Left kidney (tissue), 2 donors: ENCODE measurements around the gene ZNF157. TPM values are rescaled to one million over a fixed set of nuclear protein-coding genes. Genes with fewer than 3 reads are reported as not detected.

ENCODE experiments used
- DNase-seq: peaks from one replicate; pipeline ENCODE4 v3.0.0-alpha.2; 2013
- polyA plus RNA-seq: library from polyadenylated mRNA; unstranded; fragments of 120-200 nt; gene quantifications from one replicate; pipeline ENCODE4 v1.2.1, GENCODE V29; 2013; ENCODE audit not compliant: insufficient read length

Gene ZNF157
- polyA plus RNA-seq, 1 donor, result 1.6 TPM

DNA sequence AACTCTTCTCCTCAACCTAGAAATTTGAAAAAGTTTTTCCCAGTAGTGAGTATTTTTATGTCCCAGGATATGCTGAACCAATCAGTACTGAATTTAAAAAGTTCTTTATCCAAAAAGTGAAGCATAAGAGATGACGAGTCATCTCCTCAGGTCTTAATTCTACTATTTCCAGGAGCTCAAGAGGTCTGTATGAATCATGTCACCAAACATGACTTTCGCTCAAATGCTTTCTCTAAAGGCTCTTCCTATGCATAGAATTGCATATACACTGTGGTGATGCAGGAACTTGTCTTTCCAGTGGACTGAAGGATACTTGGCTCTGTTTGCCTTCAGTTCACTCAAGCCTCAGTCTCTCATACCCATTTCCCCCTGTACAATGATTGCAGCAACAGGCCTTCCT is 76.6 kb downstream of the ZNF157 start:
- DNase-seq, result no peak

DNA sequence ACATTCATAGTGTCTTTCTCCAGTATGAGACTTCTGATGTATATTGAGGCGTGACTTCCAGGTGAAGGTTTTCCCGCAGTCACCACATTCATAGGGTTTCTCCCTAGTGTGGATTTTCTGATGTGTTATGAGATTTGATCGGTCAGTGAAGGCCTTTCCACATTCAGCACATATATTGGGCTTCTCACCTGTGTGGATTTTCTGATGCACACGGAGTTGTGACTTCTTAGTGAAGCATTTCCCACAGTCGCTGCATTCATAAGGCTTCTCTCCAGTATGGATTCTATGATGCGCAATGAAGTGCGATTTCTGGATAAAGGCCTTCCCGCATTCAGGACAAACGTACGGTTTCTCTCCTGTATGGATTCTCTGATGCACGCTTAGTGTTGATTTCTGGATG is 77.2 kb downstream of the ZNF157 start:
- no peak for DNase-seq

DNA sequence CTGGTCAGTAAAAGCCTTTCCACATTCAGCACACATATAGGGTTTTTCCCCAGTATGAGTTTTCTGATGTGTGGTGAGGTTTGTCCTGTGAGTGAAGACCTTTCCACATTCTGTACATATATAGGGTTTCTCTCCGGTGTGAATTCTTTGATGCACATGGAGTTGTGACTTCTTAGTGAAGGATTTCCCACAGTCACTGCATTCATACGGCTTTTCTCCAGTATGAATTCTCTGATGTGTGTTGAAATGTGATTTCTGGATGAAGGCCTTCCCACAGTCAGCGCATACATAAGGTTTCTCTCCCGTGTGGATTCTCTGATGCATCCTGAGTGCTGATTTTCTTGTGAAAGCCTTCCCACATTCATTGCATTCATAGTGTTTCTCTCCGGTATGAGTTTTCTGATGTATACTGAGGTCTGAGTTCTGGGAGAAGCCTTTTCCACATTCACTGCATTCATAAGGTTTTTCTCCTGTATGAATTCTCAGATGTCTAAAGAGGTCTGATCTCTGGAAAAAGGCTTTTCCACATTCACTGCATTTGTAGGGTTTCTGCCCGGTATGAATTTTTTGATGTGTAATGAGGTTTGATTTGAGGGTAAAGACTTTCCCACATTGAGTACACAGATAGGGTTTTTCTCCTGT is 77.9 kb downstream of the ZNF157 start:
- no peak for DNase-seq

DNA sequence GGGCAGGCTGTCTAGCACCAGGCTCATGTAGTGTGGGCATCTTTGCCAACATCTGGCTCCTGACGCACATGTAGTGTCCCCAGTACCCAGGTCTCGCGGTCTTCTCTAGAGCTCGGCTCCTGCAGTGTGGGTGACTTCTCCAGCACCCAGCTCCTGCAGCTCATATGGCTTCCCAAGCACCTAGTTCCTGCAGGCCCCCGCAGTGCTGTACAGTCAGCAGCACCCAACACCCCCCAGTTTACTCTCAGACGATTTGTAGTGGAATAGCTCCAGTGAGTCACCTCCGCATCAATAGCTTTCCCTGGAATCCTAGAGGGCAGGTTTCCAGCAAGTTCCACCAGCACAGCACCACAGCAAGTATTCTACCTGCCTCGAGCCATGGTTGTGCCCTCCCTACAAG is 81.7 kb downstream of the ZNF157 start:
- no peak for DNase-seq

DNA sequence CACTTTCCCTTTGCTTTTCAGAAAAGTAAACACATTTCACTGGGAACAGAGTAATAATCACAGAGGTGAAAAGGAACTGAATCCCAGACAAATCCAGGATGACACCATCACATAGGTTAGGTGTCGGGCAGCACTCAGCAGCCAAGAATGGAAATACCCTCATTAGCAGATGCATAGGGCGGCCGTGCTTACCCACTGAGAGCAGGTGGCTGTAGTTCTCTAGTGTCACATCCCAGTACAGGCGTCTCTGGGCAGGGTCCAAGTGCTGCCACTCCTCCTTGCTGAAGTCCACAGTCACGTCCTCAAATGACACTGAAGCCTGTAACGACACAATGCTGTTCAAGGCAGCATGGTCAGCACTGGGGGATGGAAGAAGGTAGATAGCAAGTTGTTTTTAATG is 85.7 kb downstream of the ZNF157 start:
- no peak for DNase-seq

DNA sequence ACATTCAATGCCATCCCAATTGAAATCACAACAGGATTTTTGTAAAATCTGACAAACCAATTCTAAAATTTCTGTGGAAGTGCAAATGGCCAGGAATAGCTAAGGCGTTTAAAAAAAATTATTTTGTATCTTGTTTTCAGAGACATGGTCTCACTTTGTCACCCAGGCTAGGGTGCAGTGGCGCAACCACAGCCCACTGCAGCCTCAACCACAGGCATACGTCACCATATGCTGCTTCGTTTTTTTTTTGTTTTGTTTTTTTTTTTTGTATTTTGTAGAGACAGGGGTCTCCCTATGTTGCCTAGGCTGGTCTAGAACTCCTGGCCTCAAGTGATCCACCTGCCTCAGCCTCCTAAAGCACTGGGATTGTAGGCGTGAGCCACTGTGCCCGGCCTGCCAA is 88.2 kb downstream of the ZNF157 start:
- DNase-seq, result no peak

DNA sequence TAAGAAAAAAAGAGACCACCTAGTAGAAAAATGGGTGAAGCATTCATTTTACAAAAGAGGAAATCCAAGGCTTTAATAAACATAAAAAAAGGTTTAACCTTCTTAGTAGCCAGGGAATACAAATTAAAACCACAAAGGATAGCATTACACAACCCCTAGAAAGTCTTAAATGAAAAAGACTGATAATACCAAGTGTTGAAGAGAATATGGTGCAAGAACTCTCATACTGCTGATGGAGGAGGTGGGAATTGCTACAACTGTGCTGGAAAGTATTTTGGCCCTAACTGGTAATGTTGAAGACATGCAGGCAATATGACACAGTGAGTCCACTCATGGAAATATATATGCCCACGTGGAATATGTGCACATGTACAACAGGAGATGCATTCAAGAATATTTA is 90.2 kb downstream of the ZNF157 start:
- no peak for DNase-seq

Other genes starting within 250 kb of the ZNF157 start
- gene NDUFB11, start 225.9 kb upstream of the ZNF157 start, polyA plus RNA-seq, result 80.5 TPM
- 46.4 TPM for gene RBM10, start 225.4 kb upstream of the ZNF157 start, polyA plus RNA-seq
- 266 TPM for gene UBA1, start 176.7 kb upstream of the ZNF157 start, polyA plus RNA-seq
- gene CDK16, start 151.9 kb upstream of the ZNF157 start, polyA plus RNA-seq, result 113 TPM
- gene USP11, start 137.6 kb upstream of the ZNF157 start, polyA plus RNA-seq, result 170 TPM
- 15.4 TPM for gene ZNF41, start 112.6 kb downstream of the ZNF157 start, polyA plus RNA-seq
- gene ARAF, start 190.6 kb downstream of the ZNF157 start, polyA plus RNA-seq, result 59.5 TPM
- gene TIMP1, start 211.9 kb downstream of the ZNF157 start, polyA plus RNA-seq, result 73.2 TPM
- 6.5 TPM for gene SYN1, start 249.3 kb downstream of the ZNF157 start, polyA plus RNA-seq